HG02642 (cell line): ENCODE data around the gene FOXE1.

Experiments used
- ATAC-seq: cut with Tn5 transposase; IDR thresholded peaks from one replicate; pipeline ENCODE4 v1.9.1; 2021; ENCODE audit warnings: mild to moderate bottlenecking; ENCODE audit not compliant: unreplicated experiment, poor library complexity

Gene FOXE1

DNA sequence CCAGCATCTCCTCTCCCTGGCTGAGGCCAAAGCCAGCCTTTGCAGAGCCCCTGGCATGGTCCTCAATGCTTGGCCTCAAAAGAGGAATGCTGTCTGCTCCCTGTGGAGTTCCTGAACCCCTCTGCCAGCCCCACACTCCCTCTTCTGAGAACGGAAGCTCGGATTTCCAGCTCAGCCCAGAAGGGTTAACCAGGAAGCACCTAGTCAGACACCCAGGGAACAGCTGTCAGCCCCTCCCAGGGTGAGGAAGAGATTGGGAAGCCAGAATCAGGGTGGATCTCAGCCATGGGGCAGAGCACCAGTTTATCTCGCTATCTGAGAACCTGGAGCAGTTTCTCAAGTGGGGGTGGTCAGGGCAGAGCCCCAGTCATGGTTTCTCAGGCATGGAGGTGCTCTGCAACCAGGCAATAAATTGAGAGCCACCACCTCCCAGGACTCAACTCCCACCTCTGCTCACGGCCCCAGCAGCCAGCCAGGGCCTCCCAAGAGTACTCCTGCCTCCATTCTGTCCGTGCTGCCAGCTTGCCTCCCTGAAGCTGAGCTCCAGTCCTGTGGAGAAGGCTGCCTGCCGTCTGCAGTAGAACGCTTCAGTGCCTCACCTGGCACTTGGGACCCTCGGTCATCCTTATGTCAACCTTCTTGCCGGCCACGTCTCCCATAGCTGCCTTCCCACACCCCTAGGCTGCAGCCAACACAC lies 7.6 kb downstream of the FOXE1 start:
- no peak for ATAC-seq

DNA sequence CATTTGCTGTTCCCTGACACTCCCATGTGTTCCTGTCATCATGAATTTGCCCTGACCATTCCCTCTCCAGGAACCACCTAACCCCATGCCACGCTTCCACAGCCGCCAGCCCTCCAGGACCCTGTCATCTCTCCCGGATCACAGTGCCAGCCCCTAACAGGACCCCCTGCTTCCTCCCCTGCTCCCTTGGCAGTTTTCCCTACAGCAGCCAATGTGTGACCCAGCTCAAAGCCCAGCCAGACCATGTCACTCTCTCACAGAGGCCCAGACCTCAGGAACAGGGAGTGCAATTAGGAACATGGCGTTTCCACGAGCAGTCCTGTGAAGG lies 8.1 kb downstream of the FOXE1 start:
- no peak for ATAC-seq

DNA sequence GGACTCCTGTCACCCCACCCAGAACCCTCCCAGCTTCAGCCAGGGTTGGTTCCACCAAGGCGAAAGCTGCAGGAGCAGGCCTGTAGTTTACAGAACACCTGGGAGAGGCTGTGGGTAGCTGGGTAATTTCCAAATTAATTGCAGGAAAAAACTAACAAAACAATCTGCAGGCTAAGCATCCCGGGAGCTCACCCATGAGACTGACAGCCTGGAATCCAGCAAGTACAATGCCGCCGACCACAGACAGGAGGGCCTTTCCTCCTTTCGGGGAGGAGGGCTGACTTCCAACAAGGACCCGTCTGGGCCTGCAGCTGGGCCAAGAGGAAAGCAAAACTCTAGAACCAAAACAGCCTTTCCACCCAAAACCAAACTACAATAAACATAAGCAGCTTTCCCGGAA lies 10.3 kb downstream of the FOXE1 start:
- ATAC-seq = no peak

DNA sequence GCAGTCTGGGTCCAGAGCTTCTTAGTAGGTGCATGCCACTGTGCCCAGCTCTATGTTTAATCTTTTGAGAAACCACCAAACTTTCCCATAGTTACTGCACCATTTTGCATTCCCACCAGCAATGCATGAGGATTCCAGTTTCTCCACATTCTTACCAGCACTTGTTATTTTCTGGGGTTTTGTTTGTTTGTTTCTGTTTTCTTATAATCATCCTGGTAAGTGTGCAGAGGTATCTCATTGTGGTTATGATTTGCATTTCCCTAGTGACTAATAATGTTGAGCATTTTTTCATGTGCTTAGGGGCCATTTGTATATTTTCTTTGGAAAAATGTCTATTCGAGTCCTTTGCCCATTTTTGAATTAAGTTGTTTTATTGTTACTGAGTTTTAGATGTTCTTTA lies 11.4 kb downstream of the FOXE1 start:
- ATAC-seq = no peak

DNA sequence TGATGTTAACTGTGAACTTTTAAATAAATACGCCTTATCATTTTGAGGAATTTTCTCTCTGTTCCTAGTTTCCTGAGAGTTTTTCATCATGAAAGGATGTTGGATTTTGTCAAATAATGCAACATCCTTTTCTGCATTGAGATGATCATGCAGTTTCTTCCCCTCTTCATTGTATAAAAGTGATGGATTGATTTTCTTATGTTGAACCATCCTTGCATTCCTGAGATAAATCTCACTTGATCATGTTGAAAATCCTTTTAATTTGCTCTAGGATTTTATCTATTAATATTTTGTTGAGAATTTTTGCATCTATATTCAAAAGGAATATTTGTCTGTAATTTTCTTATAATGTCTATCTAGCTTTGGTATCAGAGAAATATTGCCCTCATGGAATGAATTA lies 13.3 kb downstream of the FOXE1 start:
- no peak for ATAC-seq

DNA sequence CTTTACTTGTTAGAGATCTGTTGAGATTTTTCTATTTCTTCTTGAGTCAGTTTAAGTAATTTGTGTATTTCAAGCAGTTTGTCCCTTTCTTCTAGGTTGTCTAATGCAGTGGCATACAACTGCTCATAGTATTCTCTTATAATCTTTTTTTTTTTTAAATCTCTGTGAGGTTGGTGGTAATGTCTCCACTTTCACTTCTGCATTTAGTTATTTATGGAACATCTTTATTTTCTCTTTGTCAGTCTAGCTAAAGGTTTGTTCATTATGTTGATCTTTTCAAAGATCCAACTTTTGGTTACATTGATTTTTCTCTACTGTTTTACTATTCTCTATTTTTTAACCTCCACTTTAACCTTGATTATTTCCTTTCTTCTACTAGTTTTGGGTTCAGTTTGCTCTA lies 13.8 kb downstream of the FOXE1 start:
- no peak for ATAC-seq

DNA sequence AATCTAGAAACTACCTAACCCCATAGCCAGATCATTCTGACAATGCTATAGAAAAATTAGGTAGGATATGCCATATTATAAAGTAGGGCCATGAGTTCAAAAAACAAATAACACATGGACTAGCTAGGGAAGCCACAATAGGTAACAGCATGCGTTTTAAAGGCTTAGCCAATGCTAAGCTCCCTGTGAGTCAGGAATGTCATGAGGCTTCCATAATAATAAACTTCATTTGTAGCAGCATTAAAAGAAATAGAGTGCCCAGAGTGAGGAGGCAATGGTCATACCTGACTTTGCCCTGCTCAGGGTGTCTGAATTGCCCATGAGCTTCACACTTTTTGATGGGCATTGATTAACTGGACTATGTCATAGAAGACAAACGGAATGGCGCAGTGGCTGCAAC lies 15.8 kb downstream of the FOXE1 start:
- ATAC-seq = no peak

DNA sequence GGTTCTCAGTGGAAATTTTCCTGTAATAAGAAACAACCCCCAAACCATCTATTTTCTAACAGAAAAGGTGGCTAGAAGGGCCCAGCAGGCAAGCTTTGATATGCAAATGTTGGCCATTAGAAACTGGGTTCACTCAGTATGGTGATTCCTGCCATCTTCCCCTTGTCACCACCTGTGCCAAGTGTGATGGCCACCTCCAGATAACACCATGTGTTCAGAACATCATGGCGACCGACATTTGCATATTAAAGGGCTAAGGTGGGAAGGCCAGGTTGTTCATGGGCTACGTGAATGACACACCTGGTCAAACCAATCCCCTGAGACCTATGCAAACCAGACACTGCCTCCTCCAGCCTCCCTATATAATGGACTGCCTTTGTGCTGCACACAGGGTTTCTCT lies 20.4 kb downstream of the FOXE1 start:
- no peak for ATAC-seq

DNA sequence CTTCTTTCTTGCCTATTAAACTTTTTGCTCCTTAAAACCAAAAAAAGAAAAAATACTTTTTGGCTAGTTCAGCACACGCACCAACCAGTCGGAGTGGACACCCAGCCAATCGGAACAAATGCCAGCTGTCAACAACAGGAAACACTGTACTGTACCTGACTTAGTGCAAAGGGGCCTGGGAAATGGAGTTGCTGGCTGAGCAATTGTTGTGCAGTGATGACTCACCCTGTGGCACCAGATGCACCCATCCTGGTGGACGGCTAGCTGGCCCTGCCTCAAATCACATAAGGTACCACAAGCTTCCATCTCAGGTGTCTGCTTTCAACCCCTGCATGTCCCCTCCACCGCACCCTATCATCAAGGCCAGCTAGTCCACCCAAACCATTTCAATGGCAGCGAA lies 20.9 kb downstream of the FOXE1 start:
- no peak for ATAC-seq

DNA sequence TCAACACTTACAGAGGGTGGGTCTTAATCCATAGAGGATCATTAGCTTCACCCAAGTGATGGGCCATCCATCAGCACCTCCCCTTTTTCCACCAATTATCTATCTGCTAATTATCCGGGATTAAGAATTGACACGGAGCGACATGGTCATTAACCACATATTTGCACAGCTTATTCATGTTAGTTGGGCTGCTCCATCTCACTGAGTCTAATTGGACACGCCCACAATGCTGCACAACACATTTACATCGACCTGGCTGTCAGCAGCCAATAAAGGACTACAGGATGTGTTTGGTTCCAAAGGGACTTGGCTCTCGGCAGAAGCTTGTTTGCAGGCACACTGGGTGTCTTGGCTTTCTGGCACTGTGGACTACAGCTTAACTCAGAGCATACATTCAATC lies 21.6 kb downstream of the FOXE1 start:
- no peak for ATAC-seq

DNA sequence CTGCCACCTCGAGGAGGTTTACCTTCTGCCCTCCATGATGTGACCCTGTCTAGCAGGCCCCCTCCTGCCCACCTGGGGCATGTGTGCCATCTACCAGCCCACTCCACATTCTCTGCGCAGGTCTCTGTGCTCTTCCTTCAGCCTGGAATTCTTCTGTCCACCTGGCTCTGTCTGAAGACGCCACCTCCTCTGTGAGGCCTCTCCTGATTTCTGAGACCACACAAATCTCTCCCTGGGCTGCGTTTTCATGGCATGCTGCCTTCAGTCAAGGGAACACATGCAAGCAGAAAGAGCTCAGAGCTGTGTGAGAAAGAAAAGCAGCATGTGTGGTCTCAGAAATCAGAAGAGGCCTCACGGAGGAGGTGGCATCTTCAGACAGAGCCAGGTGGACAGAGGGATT lies 22.1 kb downstream of the FOXE1 start:
- ATAC-seq = no peak

DNA sequence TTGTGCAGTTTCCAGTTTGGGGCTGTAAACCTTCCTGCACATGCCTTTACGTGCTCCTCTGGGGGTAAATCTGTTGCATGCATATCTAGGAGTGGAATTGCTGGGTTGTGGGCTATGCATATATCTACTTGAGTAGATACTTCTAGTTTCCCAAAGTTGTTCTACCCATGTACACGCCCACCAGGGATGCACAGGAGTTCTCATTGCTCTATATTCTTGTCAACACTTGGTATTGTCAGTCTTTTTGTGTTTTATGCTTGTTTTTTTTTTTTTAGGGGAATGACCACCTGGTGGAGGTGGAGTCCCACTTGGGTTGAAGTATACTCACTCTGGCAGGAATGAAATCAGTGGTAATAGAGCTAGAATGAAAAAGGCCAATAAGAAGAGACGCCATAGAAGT lies 23.0 kb downstream of the FOXE1 start:
- no peak for ATAC-seq

DNA sequence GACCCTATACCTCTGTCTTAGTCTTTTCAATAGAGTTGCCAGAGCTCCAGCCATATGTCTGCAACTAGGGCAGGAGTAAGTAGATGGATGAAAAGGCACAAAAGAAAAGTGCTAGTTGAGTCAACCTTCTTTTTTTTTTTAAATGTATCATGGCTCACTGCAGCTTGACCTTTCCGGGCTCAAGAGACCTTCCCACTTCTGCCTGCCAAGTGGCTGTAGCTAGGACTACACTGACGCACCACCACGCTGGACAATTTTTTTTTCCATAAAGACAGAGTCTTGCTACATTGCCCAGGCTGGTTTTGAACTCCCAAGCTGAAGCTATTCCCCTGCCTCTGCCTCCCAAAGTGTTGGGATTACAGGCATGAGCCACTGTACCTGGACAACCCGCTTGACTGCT lies 27.3 kb downstream of the FOXE1 start:
- no peak for ATAC-seq

DNA sequence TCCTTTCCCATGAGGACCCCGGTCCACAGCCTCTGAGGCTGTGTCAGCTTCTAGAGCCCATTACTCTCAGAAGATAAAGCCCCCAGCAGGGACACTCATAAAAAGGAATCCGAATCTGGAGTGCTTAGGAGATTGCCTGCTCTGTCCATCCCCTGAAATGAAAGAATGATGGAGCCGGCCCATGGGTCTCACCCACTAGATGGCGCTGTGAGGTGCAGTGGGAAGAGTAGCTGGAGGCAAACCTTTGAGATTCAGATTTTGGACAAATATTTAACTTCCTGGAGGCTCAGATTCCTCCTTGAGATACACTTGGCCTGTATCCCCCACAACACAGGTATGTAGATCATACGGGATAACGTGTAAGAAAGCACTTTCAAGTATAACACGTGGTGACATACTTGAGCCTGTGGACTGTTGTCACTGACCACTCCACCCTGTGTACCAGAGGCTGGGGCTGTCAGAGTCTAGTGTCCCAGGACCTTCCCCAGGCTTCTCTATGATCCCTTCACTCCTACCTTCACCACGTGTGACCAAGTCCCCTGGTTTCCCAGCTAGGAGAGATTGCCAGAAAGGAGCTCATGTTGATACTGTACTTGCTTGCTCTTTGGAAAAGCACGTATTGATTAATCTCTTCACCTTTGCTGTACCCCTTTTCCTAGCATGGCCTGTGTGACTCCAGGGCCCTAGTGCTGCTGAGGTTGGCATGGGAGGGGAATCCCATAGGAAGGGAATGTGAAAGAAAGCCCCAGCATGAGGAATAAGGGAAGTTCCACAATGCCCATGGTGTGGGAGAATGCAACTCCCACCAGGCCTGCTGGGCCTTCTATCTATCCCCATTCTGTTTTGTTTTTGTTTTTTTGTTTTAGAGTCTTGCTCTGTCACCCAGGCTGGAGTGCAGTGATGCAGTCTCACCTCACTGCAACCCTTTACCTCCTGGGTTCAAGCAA lies 37.2 kb downstream of the FOXE1 start:
- no peak for ATAC-seq

DNA sequence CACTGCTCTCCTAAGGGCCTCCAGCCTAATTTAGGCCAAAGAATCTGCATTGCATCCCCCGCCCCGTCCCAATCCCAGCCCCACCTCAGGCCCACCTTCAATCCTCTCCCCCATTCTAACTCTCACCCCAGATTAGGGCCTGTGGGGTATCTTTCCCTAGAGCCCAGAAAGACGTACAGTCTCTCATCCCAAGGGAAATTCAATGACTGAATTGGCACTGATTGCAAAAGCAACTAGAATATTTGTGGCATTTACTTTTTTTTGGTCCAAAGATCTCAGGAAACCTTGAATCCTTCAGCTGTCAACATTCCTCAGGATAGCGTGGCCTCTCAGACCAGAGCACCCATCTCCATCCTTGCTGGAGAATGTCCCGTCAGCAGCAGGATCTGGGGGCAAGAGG lies 38.7 kb downstream of the FOXE1 start:
- no peak for ATAC-seq

DNA sequence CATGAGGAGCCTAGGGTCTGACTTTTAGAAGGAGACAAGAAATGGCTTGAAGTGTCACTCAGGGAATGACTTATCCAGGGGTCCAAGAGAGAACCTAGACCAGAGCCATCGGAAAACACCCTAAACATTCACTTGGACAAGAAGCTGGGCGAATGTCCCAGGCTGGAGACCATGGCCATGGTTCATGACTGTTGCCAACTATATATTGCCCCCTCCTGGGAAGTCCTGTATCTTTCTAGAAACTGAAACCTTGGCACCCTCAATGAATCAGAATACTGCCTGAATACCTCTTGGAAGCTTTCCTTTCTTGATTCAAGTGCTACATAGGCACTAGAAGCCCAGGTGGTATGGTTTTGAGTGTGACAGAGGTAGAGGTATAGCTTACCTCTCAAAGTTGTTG lies 39.4 kb downstream of the FOXE1 start:
- no peak for ATAC-seq

DNA sequence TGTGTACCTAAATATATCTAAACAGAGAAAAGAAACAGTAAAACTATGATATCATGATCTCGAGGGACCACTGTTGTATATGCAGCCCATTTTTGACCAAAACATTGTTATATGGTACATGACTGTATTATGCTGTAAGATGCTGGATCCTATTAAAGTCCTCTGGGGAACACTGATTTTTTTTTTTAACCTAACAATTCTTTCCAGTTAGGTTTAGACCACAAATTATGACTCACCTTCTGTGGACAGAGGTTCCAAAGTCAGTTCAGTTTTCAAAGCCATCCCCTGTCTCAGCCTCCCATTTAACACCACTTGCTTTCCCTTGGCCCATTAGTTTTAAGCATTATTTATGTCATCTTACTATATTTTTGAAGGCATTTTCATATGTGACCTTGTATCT lies 42.2 kb downstream of the FOXE1 start:
- no peak for ATAC-seq

DNA sequence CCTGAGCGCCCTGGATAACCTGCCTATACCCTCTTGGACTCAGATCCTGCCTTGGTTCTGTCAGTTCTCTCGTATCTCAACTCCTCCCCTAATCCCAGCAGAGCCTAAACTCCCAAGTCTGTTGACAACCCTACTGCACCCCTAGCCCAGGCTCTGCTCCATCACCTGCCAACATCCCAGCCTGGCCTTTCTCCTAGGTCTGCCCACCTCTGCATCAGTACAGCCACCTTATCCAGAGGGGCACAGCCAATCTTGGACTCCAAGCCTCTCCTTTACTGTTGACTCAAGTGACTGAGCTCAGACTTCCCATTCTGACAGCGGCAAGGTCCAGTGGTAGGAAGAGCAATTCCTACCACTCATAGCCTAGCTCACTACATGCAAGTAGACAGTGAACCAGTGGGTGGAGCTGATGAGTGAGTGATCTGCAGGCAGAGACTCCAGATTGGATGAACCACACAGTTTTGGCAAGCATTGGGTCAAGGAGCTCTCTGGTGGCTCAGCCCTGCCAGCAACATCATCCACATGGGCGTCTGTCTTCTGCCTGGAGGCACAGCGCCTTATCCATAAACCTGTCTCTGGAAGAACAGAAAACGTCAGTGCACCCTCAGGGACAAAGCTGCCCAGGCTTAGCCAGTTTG lies 42.8 kb downstream of the FOXE1 start:
- no peak for ATAC-seq

DNA sequence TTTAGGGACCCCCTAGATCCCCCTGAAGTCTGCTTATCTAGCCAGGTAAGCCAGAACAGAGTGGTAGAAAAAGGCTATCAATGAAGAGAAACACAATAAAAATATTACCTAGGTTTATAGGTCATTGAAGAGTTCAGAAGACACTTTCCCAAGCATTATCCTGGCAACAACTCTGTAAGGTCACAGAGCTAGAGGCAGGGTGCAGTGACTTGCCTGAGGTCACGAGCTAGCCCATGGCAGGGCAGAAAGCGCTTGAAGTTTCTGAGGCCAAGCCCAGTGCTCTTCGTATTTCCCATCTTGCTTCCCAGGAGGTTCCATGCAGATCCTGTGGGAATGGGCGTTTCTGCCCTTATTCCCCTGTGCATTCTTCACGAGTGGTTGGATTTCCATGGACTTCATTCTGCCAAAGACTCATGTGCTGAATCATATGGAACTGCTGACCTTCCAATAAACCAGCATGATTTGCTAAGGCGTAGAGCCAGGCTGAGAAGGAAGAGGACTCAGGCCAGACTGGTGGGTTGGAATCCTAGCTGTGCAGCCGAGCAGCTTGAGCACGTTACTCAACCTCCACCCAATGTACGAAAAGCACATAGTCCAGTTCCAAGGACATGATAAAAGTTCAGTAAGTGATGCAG lies 47.2 kb downstream of the FOXE1 start:
- ATAC-seq = no peak

DNA sequence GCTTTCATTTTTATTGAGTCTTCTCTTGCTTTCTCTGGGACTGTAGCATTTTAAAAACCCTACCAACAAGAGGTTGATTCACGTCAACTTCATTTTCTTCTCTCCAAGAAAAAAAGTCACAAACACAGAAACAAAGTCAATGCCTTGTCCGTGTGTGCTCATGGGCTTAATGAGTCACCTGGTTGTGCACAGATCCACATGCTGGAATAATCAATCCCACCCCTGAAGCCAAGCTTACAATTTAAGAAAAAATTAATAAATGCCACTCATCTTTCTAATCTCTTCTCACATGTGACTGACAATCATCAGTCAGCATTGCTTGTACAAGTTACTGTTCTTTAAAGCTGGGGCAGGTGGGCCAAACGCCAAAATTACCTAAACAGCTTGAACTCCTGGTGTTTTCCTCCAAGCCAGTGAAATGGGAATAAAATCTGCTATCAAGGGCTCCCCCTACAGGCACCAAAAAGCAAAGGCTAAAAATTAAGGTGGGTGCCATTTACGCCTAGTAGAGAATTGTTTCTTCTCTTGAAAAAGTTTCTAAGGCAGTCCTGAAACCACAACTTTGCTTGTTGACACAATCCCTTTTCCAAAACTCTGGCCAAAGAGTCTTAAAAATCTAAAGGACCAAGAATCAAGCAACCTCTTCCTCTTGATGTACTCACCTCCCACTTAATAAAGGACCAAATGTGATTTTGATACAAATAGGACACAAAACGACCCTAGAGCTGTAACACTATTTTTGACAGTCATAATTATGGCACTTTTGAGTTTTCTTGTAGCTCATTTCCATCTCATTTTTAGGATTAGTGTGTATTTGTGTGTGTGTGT lies 47.9 kb downstream of the FOXE1 start:
- no peak for ATAC-seq
